ENCODE data around the gene VSTM2L. TPM values are rescaled to one million over a fixed set of nuclear protein-coding genes. Genes with fewer than 3 reads are reported as not detected.
A peak's percentile ranks its signal among the peaks of the same experiment; 100 is the strongest.

VSTM2L gene
- total and polyA plus RNA-seq, 2 of the 13 experiments (the other 11 are each of a cell fraction or from before 2014, with no cell fraction given): not detected

DNA sequence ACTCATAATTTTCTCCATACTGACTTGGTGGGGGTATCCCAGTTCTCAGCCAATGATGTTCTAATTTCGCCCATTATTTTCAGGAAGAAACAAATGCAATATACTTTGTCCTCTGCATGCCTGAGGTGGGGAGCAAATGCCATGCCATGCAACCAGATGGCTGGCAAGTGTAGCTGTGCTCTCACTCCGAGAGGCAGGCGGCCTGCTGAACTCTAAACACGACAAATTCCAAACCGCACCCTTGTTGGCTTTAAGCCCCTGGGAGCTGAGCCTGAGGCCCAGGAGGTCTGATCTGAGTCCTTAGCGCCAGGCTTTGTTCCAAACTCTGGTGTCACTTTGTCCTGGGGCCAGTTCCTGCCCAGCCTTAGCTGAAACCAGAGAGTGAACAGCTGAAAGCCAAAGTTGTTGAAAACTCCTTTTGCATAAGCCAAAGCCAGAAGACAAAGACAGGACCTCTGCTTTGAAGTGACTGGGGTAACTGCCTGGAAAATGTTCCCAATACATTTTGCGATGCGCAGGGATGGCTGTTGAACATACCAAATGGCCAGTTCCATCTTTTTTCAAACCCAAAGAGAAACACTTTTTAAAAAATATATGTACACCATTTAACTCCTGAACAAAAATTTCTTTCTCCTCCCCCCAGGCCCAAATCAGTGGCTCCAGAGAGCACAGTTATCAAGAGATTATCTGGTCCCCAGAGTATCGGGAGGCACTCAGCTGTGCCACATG is 84.1 kb downstream of the VSTM2L start (continued):
- TF ChIP-seq, protein P1, sequence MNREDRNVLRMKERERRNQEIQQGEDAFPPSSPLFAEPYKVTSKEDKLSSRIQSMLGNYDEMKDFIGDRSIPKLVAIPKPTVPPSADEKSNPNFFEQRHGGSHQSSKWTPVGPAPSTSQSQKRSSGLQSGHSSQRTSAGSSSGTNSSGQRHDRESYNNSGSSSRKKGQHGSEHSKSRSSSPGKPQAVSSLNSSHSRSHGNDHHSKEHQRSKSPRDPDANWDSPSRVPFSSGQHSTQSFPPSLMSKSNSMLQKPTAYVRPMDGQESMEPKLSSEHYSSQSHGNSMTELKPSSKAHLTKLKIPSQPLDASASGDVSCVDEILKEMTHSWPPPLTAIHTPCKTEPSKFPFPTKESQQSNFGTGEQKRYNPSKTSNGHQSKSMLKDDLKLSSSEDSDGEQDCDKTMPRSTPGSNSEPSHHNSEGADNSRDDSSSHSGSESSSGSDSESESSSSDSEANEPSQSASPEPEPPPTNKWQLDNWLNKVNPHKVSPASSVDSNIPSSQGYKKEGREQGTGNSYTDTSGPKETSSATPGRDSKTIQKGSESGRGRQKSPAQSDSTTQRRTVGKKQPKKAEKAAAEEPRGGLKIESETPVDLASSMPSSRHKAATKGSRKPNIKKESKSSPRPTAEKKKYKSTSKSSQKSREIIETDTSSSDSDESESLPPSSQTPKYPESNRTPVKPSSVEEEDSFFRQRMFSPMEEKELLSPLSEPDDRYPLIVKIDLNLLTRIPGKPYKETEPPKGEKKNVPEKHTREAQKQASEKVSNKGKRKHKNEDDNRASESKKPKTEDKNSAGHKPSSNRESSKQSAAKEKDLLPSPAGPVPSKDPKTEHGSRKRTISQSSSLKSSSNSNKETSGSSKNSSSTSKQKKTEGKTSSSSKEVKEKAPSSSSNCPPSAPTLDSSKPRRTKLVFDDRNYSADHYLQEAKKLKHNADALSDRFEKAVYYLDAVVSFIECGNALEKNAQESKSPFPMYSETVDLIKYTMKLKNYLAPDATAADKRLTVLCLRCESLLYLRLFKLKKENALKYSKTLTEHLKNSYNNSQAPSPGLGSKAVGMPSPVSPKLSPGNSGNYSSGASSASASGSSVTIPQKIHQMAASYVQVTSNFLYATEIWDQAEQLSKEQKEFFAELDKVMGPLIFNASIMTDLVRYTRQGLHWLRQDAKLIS (CRISPR knock-in tag; IDR thresholded peaks at IDR 0.05): no peak
- TF ChIP-seq NAIF1 (CRISPR knock-in tag; IDR thresholded peaks at IDR 0.05; ENCODE audit: borderline replicate concordance) (no peak), TSC22D2 (CRISPR knock-in tag; IDR thresholded peaks at IDR 0.05; ENCODE audit: borderline replicate concordance) (0 out of 2 replicates have a peak, but pooled peaks have one; percentile 15), MTA1 (CRISPR knock-in tag; IDR thresholded peaks at IDR 0.05; ENCODE audit: borderline replicate concordance) (0 out of 2 replicates have a peak, but pooled peaks have one; percentile 35), ZNF205 (CRISPR knock-in tag; IDR thresholded peaks at IDR 0.05) (peak; percentile 37; the same call in 1 of the 2 replicates), ZNF383 (CRISPR knock-in tag; IDR thresholded peaks at IDR 0.05; ENCODE audit: borderline replicate concordance) (0 out of 2 replicates have a peak, but pooled peaks have one; percentile 19), DPF2 (CRISPR knock-in tag; IDR thresholded peaks at IDR 0.05; ENCODE audit: borderline replicate concordance, low read depth) (0 out of 2 replicates have a peak, but pooled peaks have one; percentile 7), ETV5 (CRISPR knock-in tag; IDR thresholded peaks at IDR 0.05; ENCODE audit: borderline replicate concordance) (no peak), ZSCAN25 (CRISPR knock-in tag; IDR thresholded peaks at IDR 0.05) (no peak), RFX5 (IDR thresholded peaks at IDR 0.05; ENCODE audit: low read depth, low read length) (no peak), NFATC3 (CRISPR knock-in tag; IDR thresholded peaks at IDR 0.05) (peak; percentile 51; the same call in 1 of the 2 replicates), EED (CRISPR knock-in tag; IDR thresholded peaks at IDR 0.05) (no peak), HNRNPL (IDR thresholded peaks at IDR 0.05; ENCODE audit: low read depth, low read length) (peak; percentile 65; the same call in 1 of the 2 replicates), BCL6 (CRISPR knock-in tag; IDR thresholded peaks at IDR 0.05) (peak; percentile 43; the same call in 1 of the 2 replicates), ZNF460 (CRISPR knock-in tag; IDR thresholded peaks at IDR 0.05; ENCODE audit: borderline replicate concordance) (no peak)
- TF ChIP-seq, protein P2, sequence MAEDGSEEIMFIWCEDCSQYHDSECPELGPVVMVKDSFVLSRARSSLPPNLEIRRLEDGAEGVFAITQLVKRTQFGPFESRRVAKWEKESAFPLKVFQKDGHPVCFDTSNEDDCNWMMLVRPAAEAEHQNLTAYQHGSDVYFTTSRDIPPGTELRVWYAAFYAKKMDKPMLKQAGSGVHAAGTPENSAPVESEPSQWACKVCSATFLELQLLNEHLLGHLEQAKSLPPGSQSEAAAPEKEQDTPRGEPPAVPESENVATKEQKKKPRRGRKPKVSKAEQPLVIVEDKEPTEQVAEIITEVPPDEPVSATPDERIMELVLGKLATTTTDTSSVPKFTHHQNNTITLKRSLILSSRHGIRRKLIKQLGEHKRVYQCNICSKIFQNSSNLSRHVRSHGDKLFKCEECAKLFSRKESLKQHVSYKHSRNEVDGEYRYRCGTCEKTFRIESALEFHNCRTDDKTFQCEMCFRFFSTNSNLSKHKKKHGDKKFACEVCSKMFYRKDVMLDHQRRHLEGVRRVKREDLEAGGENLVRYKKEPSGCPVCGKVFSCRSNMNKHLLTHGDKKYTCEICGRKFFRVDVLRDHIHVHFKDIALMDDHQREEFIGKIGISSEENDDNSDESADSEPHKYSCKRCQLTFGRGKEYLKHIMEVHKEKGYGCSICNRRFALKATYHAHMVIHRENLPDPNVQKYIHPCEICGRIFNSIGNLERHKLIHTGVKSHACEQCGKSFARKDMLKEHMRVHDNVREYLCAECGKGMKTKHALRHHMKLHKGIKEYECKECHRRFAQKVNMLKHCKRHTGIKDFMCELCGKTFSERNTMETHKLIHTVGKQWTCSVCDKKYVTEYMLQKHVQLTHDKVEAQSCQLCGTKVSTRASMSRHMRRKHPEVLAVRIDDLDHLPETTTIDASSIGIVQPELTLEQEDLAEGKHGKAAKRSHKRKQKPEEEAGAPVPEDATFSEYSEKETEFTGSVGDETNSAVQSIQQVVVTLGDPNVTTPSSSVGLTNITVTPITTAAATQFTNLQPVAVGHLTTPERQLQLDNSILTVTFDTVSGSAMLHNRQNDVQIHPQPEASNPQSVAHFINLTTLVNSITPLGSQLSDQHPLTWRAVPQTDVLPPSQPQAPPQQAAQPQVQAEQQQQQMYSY (CRISPR knock-in tag; IDR thresholded peaks at IDR 0.05): peak; percentile 79
- TF ChIP-seq, protein P3, sequence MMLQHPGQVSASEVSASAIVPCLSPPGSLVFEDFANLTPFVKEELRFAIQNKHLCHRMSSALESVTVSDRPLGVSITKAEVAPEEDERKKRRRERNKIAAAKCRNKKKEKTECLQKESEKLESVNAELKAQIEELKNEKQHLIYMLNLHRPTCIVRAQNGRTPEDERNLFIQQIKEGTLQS (CRISPR knock-in tag; IDR thresholded peaks at IDR 0.05): 0 out of 2 replicates have a peak, but pooled peaks have one; percentile 22
- TF ChIP-seq, protein P4, sequence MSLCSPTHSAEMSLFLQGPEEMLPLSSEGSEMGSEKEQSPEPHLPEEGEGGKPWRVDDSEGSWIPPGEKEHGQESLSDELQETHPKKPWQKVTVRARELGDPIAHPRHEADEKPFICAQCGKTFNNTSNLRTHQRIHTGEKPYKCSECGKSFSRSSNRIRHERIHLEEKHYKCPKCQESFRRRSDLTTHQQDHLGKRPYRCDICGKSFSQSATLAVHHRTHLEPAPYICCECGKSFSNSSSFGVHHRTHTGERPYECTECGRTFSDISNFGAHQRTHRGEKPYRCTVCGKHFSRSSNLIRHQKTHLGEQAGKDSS (CRISPR knock-in tag; IDR thresholded peaks at IDR 0.05; ENCODE audit: borderline replicate concordance, low read depth): 0 out of 2 replicates have a peak, but pooled peaks have one; percentile 40

Data from HepG2 (cell line).